HFFc6 (cell line): ENCODE data around the gene SLC25A38. TPM values are rescaled to one million over a fixed set of nuclear protein-coding genes. Genes with fewer than 3 reads are reported as not detected.

Experiments
- DNase-seq: peaks from one replicate; pipeline ENCODE4 v3.0.0-alpha.2; 2018
- H3K27ac Mint-ChIP-seq: 2 replicates; pipeline ENCODE4 v1.8.0; 2020; ENCODE audit warnings: mild to moderate bottlenecking, mixed read lengths
- H3K27me3 Mint-ChIP-seq: 2 replicates; pipeline ENCODE4 v1.8.0; 2021; ENCODE audit warnings: mild to moderate bottlenecking, moderate library complexity, mixed read lengths; ENCODE audit not compliant: insufficient read depth
- H3K36me3 Mint-ChIP-seq: 2 replicates; pipeline ENCODE4 v1.8.0; 2021; ENCODE audit warnings: low read depth, mixed read lengths
- H3K4me1 Mint-ChIP-seq: 2 replicates; pipeline ENCODE4 v1.8.0; 2020; ENCODE audit warnings: low read depth, mixed read lengths
- H3K4me3 Mint-ChIP-seq: 2 replicates; pipeline ENCODE4 v1.8.0; 2020; ENCODE audit warnings: mild to moderate bottlenecking, moderate library complexity, mixed read lengths
- H3K9me3 Mint-ChIP-seq: 2 replicates; pipeline ENCODE4 v1.8.0; 2020; ENCODE audit warnings: mild to moderate bottlenecking, mixed read lengths
- total RNA-seq, 6 experiments: library from RNA; stranded (reverse); fragmentation: NEBNext Ultra II Directional; extraction: Animal tissue kit (Norgen Biotek cat#: 25700); gene quantifications; 2 replicates in 1 of 6; 3 replicates in 5 of 6; pipeline ENCODE4 v1.2.3, GENCODE V29; 2021
- TF ChIP-seq, protein P1 (sequence below): fragments of 200-600 bp; sonication (generic); IDR thresholded peaks from 2 replicates; pipeline ENCODE4 v1.5.0; 2021; ENCODE audit warnings: antibody characterized with exemption, mild to moderate bottlenecking

The SLC25A38 gene
- total RNA-seq, 6 experiments from 2014 or later: 24.8 to 32.4 (median 27.9) TPM

DNA sequence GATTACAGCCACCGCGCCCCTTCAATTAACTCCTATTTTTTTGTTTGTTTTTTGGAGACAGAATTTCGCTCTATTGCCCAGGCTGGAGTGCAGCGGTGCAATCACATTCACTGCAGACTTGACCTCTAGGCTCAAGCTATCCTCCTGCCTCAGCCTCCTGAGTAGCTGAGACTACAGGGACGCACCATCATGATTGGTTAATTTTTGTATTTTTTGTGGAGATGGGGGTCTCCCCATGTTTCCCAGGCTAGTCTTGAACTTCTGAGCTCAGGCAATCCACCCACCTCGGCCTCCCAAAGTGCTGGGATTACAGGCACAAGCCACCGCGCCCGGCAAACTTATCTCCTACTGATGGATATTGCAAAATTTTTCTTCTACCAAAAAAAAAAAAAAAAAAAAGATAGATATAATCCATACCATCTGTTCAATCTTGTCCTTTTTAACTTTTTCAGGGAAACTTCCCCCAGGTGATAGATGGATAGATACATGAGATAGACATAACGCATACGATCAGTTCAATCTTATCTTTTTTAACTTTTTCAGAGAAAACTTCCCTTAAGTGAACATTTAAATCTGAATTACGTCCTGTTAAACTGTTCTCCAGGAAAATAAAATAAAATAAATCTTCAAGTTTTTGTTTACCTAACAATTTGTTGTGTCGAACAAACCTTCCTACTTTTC, 22.7 kb downstream of the SLC25A38 start:
- H3K4me3 Mint-ChIP-seq: peak overlapping the region; percentile 97
- H3K36me3 Mint-ChIP-seq: peaks cover 38% of the 10 kb centered on the region
- H3K9me3 Mint-ChIP-seq: no peaks in the 10 kb centered on the region
- no peak for DNase-seq
- H3K4me1 Mint-ChIP-seq: peaks cover 44% of the 10 kb centered on the region
- peaks cover 3% of the 10 kb centered on the region for H3K27me3 Mint-ChIP-seq
- TF ChIP-seq, protein P1, sequence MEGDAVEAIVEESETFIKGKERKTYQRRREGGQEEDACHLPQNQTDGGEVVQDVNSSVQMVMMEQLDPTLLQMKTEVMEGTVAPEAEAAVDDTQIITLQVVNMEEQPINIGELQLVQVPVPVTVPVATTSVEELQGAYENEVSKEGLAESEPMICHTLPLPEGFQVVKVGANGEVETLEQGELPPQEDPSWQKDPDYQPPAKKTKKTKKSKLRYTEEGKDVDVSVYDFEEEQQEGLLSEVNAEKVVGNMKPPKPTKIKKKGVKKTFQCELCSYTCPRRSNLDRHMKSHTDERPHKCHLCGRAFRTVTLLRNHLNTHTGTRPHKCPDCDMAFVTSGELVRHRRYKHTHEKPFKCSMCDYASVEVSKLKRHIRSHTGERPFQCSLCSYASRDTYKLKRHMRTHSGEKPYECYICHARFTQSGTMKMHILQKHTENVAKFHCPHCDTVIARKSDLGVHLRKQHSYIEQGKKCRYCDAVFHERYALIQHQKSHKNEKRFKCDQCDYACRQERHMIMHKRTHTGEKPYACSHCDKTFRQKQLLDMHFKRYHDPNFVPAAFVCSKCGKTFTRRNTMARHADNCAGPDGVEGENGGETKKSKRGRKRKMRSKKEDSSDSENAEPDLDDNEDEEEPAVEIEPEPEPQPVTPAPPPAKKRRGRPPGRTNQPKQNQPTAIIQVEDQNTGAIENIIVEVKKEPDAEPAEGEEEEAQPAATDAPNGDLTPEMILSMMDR: no peak
- peak overlapping the region; percentile 97 for H3K27ac Mint-ChIP-seq

DNA sequence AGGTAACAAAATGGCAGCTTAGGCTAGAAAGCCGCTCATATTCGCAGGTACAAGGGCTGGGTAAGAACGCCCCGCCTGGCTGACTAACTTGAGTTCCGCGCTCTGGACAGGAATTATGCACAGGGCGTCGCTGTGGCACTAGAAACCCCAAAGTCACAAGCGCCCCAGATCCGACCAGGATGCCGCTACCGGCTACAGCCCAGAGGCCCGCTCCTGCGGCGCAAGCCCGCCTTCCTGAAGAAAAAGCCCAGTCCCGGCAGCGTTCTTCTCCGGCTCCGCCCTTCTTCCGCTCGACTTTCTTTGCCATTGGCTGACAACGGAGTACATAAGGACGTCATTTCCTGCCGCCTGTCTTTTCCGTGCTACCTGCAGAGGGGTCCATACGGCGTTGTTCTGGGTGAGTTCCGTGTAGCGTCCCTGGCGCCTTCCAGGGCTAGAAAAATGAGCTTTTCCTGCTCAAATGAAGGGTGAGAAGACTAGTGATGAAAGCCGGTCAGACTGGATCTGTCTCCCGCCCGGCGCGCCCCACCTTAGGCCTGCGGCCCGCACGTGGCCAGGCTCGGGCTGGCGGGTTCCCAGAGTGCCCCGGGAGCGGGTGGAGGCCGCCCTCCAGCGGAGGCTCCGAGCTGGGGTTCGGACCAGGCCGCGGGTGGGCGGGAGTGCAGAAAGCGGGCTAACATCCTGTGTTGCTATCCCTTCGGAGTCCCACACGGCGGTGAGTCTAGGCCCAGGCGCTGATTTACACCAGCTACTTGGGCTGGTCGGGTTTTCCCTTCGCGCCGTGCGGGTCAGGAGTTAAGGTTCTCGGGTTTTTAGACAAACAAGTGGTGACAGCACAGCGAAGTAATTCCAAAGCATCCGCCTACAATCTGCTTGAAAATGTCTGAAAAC, 23.4 kb downstream of the SLC25A38 start, which contains the start of gene RPSA:
Gene RPSA (plus strand): TSS at position 353 of the 891 bp plus-strand sequence. CDS start 934 bp downstream, outside the sequence.
- Mint-ChIP-seq H3K4me1 (peaks cover 51% of the 10 kb centered on the region), H3K27me3 (peaks cover 7% of the 10 kb centered on the region), H3K27ac (peak within 1 kb of the TSS; percentile 97), H3K4me3 (peak within 1 kb of the TSS; percentile 97), H3K9me3 (no peaks in the 10 kb centered on the region), H3K36me3 (peaks cover 43% of the 10 kb centered on the region)
- TF ChIP-seq, protein P1: peak; percentile 55
- peak; percentile 98 for DNase-seq

DNA sequence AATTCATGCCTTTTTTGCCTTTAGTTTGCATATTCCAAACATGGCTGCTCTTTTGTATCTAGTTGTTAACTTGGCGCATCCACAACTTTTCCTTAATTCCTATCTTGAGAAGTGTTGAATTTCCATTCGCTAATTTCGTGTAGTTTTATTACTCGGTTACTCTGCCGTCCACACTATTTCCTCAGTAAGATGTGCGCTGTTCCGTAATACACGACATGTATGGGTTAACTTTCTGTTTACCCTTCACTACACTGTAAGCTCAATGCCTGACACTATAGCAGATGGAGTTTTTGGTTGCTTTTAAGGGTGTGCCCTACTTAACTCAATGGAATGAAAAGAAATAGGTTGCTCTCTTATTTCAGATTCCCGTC, 24.1 kb downstream of the SLC25A38 start:
- H3K4me3 Mint-ChIP-seq: peak overlapping the region; percentile 97
- H3K4me1 Mint-ChIP-seq: peaks cover 56% of the 10 kb centered on the region
- no peak for DNase-seq
- TF ChIP-seq, protein P1: no peak
- no peaks in the 10 kb centered on the region for H3K9me3 Mint-ChIP-seq
- peak overlapping the region; percentile 97 for H3K27ac Mint-ChIP-seq
- H3K27me3 Mint-ChIP-seq: peaks cover 7% of the 10 kb centered on the region
- H3K36me3 Mint-ChIP-seq: peaks cover 49% of the 10 kb centered on the region

DNA sequence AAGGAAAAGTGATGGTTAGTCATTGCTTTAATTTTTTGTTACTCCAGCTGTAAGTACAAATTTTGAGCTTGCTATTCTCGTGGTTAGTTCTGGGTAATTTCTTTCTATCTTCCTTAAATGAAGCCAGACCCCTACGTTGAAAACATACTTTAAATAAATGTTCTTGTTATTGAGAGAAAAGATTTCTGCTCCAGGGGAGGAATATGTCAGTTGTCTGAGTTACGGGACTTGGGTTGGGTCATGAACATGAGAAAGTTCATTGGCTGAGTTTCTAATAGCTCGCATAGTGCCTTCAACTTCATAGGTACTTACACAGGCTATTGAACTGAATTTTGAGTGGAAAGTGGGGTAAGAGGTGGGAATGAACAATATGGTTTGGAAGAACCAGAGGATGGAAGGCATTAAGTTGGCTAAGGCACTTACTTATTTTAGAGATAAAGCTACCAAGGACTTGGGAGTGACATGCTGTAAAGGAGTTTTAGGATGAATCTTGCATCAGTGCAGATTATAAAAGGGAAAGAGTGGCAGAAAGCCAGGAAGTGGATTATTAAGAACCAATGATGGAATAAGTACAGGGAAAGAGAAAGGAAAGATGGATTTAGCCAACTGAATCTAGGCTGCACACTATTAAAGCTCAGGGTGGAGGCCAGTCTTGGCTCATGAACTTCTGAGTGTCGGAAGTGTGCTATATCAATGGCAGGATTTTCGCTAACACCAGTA, 24.8 kb downstream of the SLC25A38 start:
- Mint-ChIP-seq H3K4me3 (peak overlapping the region; percentile 97), H3K9me3 (no peaks in the 10 kb centered on the region), H3K36me3 (peaks cover 56% of the 10 kb centered on the region), H3K27ac (peak overlapping the region; percentile 97), H3K27me3 (peaks cover 10% of the 10 kb centered on the region), H3K4me1 (peaks cover 63% of the 10 kb centered on the region)
- no peak for DNase-seq
- TF ChIP-seq, protein P1: no peak
